ENCODE measurements around the gene FLRT3.
A peak's percentile ranks its signal among the peaks of the same experiment; 100 is the strongest.

The FLRT3 gene

GRCh38 chr20:14337400-14338171 lies at the start of gene FLRT3:
Gene FLRT3 (minus strand): TSS chr20:14337612. CDS start chr20:14327506, 10,106 bp downstream.
- peak; percentile 95 for DNase-seq (ENCODE audit: low spot score)

- DNase-seq (ENCODE audit: low spot score), result no peak
Measured at GRCh38 chr20:14386726-14387125, 49.3 kb upstream of the FLRT3 start.

GRCh38 chr20:14385176-14385740 lies 47.8 kb upstream of the FLRT3 start:
- no peak for DNase-seq (ENCODE audit: low spot score)

GRCh38 chr20:14384416-14385175 lies 47.2 kb upstream of the FLRT3 start:
- DNase-seq (ENCODE audit: low spot score), result no peak

GRCh38 chr20:14383335-14383734 lies 45.9 kb upstream of the FLRT3 start:
- DNase-seq (ENCODE audit: low spot score), result no peak

- DNase-seq (ENCODE audit: low spot score), result no peak
Measured at GRCh38 chr20:14378326-14378725, 40.9 kb upstream of the FLRT3 start.

- DNase-seq (ENCODE audit: low spot score), result no peak
Measured at GRCh38 chr20:14375416-14375985, 38.1 kb upstream of the FLRT3 start.

GRCh38 chr20:14374196-14374595 lies 36.8 kb upstream of the FLRT3 start:
- DNase-seq (ENCODE audit: low spot score), result no peak

- no peak for DNase-seq (ENCODE audit: low spot score)
Measured at GRCh38 chr20:14361509-14362345, 24.3 kb upstream of the FLRT3 start.

GRCh38 chr20:14360416-14360815 lies 23.0 kb upstream of the FLRT3 start:
- no peak for DNase-seq (ENCODE audit: low spot score)

- DNase-seq (ENCODE audit: low spot score), result no peak
Measured at GRCh38 chr20:14355791-14356190, 18.4 kb upstream of the FLRT3 start.

GRCh38 chr20:14344746-14345145 lies 7.3 kb upstream of the FLRT3 start:
- DNase-seq (ENCODE audit: low spot score), result peak; percentile 13

- no peak for DNase-seq (ENCODE audit: low spot score)
Measured at GRCh38 chr20:14343491-14344065, 6.2 kb upstream of the FLRT3 start.

GRCh38 chr20:14342918-14343317 lies 5.5 kb upstream of the FLRT3 start:
- DNase-seq (ENCODE audit: low spot score), result no peak

GRCh38 chr20:14341801-14342200 lies 4.4 kb upstream of the FLRT3 start:
- DNase-seq (ENCODE audit: low spot score), result no peak

GRCh38 chr20:14336686-14337085 lies 726 bp downstream of the FLRT3 start:
- peak; percentile 38 for DNase-seq (ENCODE audit: low spot score)

GRCh38 chr20:14335052-14335451 lies 2.4 kb downstream of the FLRT3 start:
- DNase-seq (ENCODE audit: low spot score), result no peak

- DNase-seq (ENCODE audit: low spot score), result peak; percentile 54
Measured at GRCh38 chr20:14334306-14334930, 3.0 kb downstream of the FLRT3 start.

- DNase-seq (ENCODE audit: low spot score), result peak; percentile 57
Measured at GRCh38 chr20:14333721-14334120, 3.7 kb downstream of the FLRT3 start.

GRCh38 chr20:14332866-14333265 lies 4.5 kb downstream of the FLRT3 start:
- DNase-seq (ENCODE audit: low spot score), result no peak

GRCh38 chr20:14331646-14332045 lies 5.8 kb downstream of the FLRT3 start:
- no peak for DNase-seq (ENCODE audit: low spot score)

Measured in SW480 (cell line).